ENCODE data around the gene PANK4. TPM values are rescaled to one million over a fixed set of nuclear protein-coding genes. Genes with fewer than 3 reads are reported as not detected.

PANK4 gene
- total and polyA plus RNA-seq, 4 donors = 25.7 to 37.9 (median 32.2) TPM

GRCh38 chr1:2559509-2560298, 33.3 kb upstream of the PANK4 start:
- H3K4me1 ChIP-seq (ENCODE audit: control insufficient read depth, insufficient read depth, low read length) = peaks cover 32% of the 10 kb centered on the region
- peaks cover 21% of the 10 kb centered on the region for H3K36me3 ChIP-seq (ENCODE audit: control insufficient read depth, insufficient read depth, low read length)
- no peak overlapping the region for H3K27ac ChIP-seq (ENCODE audit: low read depth, low read length)
- no peaks in the 10 kb centered on the region for H3K9me3 ChIP-seq (ENCODE audit: control insufficient read depth, insufficient read depth, low read length)
- no peak for DNase-seq (ENCODE audit: low read depth in 4 of 6, low spot score in 6 of 6)
- WGBS (ENCODE audit: insufficient coverage) = 67% methylated on average over 27 of the region's 35 CpGs
- no peak overlapping the region for H3K4me3 ChIP-seq (ENCODE audit: low read depth, low read length)
- H3K27me3 ChIP-seq (ENCODE audit: control insufficient read depth, insufficient read depth, low read length) = no peaks in the 10 kb centered on the region

- WGBS (ENCODE audit: insufficient coverage) = 91% methylated on average over 6 of the region's 6 CpGs
These were observed 32.5 kb upstream of the PANK4 start for GRCh38 chr1:2558861-2559260.

GRCh38 chr1:2558420-2558819, 32.0 kb upstream of the PANK4 start:
- H3K9me3 ChIP-seq (ENCODE audit: control insufficient read depth, insufficient read depth, low read length) = no peaks in the 10 kb centered on the region
- 96% methylated on average over 8 of the region's 12 CpGs for WGBS (ENCODE audit: insufficient coverage)
- H3K27ac ChIP-seq (ENCODE audit: low read depth, low read length) = no peak overlapping the region
- DNase-seq (ENCODE audit: low read depth in 4 of 6, low spot score in 6 of 6) = no peak
- H3K36me3 ChIP-seq (ENCODE audit: control insufficient read depth, insufficient read depth, low read length) = peaks cover 21% of the 10 kb centered on the region
- H3K4me3 ChIP-seq (ENCODE audit: low read depth, low read length) = no peak overlapping the region
- H3K4me1 ChIP-seq (ENCODE audit: control insufficient read depth, insufficient read depth, low read length) = peaks cover 39% of the 10 kb centered on the region
- H3K27me3 ChIP-seq (ENCODE audit: control insufficient read depth, insufficient read depth, low read length) = no peaks in the 10 kb centered on the region

More at GRCh38 chr1:2558861-2559260, 32.5 kb upstream of the PANK4 start:
- Histone ChIP-seq H3K27me3 (ENCODE audit: control insufficient read depth, insufficient read depth, low read length) (no peaks in the 10 kb centered on the region), H3K27ac (ENCODE audit: low read depth, low read length) (no peak overlapping the region), H3K4me3 (ENCODE audit: low read depth, low read length) (no peak overlapping the region), H3K9me3 (ENCODE audit: control insufficient read depth, insufficient read depth, low read length) (no peaks in the 10 kb centered on the region), H3K4me1 (ENCODE audit: control insufficient read depth, insufficient read depth, low read length) (peaks cover 39% of the 10 kb centered on the region), H3K36me3 (ENCODE audit: control insufficient read depth, insufficient read depth, low read length) (peaks cover 21% of the 10 kb centered on the region)
- DNase-seq (ENCODE audit: low read depth in 4 of 6, low spot score in 6 of 6) = no peak

GRCh38 chr1:2557482-2558400, 31.3 kb upstream of the PANK4 start:
- no peak for DNase-seq (ENCODE audit: low read depth in 4 of 6, low spot score in 6 of 6)
- Histone ChIP-seq H3K36me3 (ENCODE audit: control insufficient read depth, insufficient read depth, low read length) (peaks cover 21% of the 10 kb centered on the region), H3K27ac (ENCODE audit: low read depth, low read length) (no peak overlapping the region), H3K9me3 (ENCODE audit: control insufficient read depth, insufficient read depth, low read length) (no peaks in the 10 kb centered on the region), H3K4me1 (ENCODE audit: control insufficient read depth, insufficient read depth, low read length) (peaks cover 39% of the 10 kb centered on the region), H3K27me3 (ENCODE audit: control insufficient read depth, insufficient read depth, low read length) (no peaks in the 10 kb centered on the region), H3K4me3 (ENCODE audit: low read depth, low read length) (no peak overlapping the region)
- 88% methylated on average over 28 of the region's 30 CpGs for WGBS (ENCODE audit: insufficient coverage)

- H3K27me3 ChIP-seq (ENCODE audit: control insufficient read depth, insufficient read depth, low read length) = no peaks in the 10 kb centered on the region
- peaks cover 17% of the 10 kb centered on the region for H3K36me3 ChIP-seq (ENCODE audit: control insufficient read depth, insufficient read depth, low read length)
- WGBS (ENCODE audit: insufficient coverage) = 61% methylated on average over 21 of the region's 24 CpGs
- H3K27ac ChIP-seq (ENCODE audit: low read depth, low read length) = peak overlapping the region; percentile 36
- H3K9me3 ChIP-seq (ENCODE audit: control insufficient read depth, insufficient read depth, low read length) = no peaks in the 10 kb centered on the region
- H3K4me3 ChIP-seq (ENCODE audit: low read depth, low read length) = peak overlapping the region; percentile 38
- peaks cover 39% of the 10 kb centered on the region for H3K4me1 ChIP-seq (ENCODE audit: control insufficient read depth, insufficient read depth, low read length)
- no peak for DNase-seq (ENCODE audit: low read depth in 4 of 6, low spot score in 6 of 6)
These were observed 30.5 kb upstream of the PANK4 start for GRCh38 chr1:2556678-2557481.

GRCh38 chr1:2556277-2556677, 29.9 kb upstream of the PANK4 start, which contains the start of gene TNFRSF14:
Gene TNFRSF14 (plus strand): TSS chr1:2556371. CDS start chr1:2556665, 294 bp downstream.
- WGBS (ENCODE audit: insufficient coverage) = 21% methylated on average over 16 of the region's 16 CpGs
- Histone ChIP-seq H3K4me3 (ENCODE audit: low read depth, low read length) (peak within 1 kb of the TSS; percentile 38), H3K4me1 (ENCODE audit: control insufficient read depth, insufficient read depth, low read length) (peaks cover 39% of the 10 kb centered on the region), H3K36me3 (ENCODE audit: control insufficient read depth, insufficient read depth, low read length) (peaks cover 14% of the 10 kb centered on the region), H3K27ac (ENCODE audit: low read depth, low read length) (peak within 1 kb of the TSS; percentile 36), H3K27me3 (ENCODE audit: control insufficient read depth, insufficient read depth, low read length) (no peaks in the 10 kb centered on the region), H3K9me3 (ENCODE audit: control insufficient read depth, insufficient read depth, low read length) (no peaks in the 10 kb centered on the region)
- peak in 2 of 6 donors; percentile 47 to 66 for DNase-seq (ENCODE audit: low read depth in 4 of 6, low spot score in 6 of 6)

GRCh38 chr1:2555634-2556276, 29.4 kb upstream of the PANK4 start:
- H3K4me3 ChIP-seq (ENCODE audit: low read depth, low read length) = peak overlapping the region; percentile 38
- WGBS (ENCODE audit: insufficient coverage) = 62% methylated on average over 19 of the region's 26 CpGs
- H3K36me3 ChIP-seq (ENCODE audit: control insufficient read depth, insufficient read depth, low read length) = peaks cover 14% of the 10 kb centered on the region
- peak in 1 of 6 donors; percentile 24 for DNase-seq (ENCODE audit: low read depth in 4 of 6, low spot score in 6 of 6)
- H3K9me3 ChIP-seq (ENCODE audit: control insufficient read depth, insufficient read depth, low read length) = no peaks in the 10 kb centered on the region
- no peaks in the 10 kb centered on the region for H3K27me3 ChIP-seq (ENCODE audit: control insufficient read depth, insufficient read depth, low read length)
- peak overlapping the region; percentile 36 for H3K27ac ChIP-seq (ENCODE audit: low read depth, low read length)
- H3K4me1 ChIP-seq (ENCODE audit: control insufficient read depth, insufficient read depth, low read length) = peaks cover 39% of the 10 kb centered on the region

- Histone ChIP-seq H3K4me3 (ENCODE audit: low read depth, low read length) (no peak overlapping the region), H3K9me3 (ENCODE audit: control insufficient read depth, insufficient read depth, low read length) (no peaks in the 10 kb centered on the region), H3K36me3 (ENCODE audit: control insufficient read depth, insufficient read depth, low read length) (peaks cover 10% of the 10 kb centered on the region), H3K27ac (ENCODE audit: low read depth, low read length) (no peak overlapping the region), H3K4me1 (ENCODE audit: control insufficient read depth, insufficient read depth, low read length) (peaks cover 38% of the 10 kb centered on the region), H3K27me3 (ENCODE audit: control insufficient read depth, insufficient read depth, low read length) (no peaks in the 10 kb centered on the region)
- DNase-seq (ENCODE audit: low read depth in 4 of 6, low spot score in 6 of 6) = peak in 1 of 6 donors; percentile 38
- WGBS (ENCODE audit: insufficient coverage) = 64% methylated on average over 12 of the region's 19 CpGs
These were observed 28.4 kb upstream of the PANK4 start for GRCh38 chr1:2554621-2555387.
